B cell (primary cell): Measurements from ENCODE around the gene DAGLB.

Experiments
- CTCF ChIP-seq: fragments of 200-600 bp; IDR thresholded peaks from one replicate; pipeline ENCODE4 v1.8.0; 2022; ENCODE audit warnings: antibody characterized with exemption, mild to moderate bottlenecking
- EZH2 ChIP-seq: IDR thresholded peaks from 2 replicates; pipeline ENCODE4 v1.6.1; 2012; ENCODE audit warnings: borderline replicate concordance, low read depth, mild to moderate bottlenecking, moderate library complexity, low read length; ENCODE audit not compliant: insufficient read depth, poor library complexity, severe bottlenecking

- TF ChIP-seq CTCF: no peak
- no peak for TF ChIP-seq EZH2
These were observed 37.6 kb downstream of the DAGLB start for GRCh38 chr7:6409944-6410693.
